RWPE1 (cell line): ENCODE measurements around the gene RXRA.
A peak's percentile ranks its signal among the peaks of the same experiment; 100 is the strongest.

Source experiments
- CTCF ChIA-PET: fragments of 350-600 bp; sonication (Branson Sonifier 250); formaldehyde crosslinking; extraction: SDS; loops from one replicate; lab custom pipeline; 2021; lab: Yijun Ruan, JAX
- POLR2A ChIA-PET: fragments of 400-600 bp; formaldehyde crosslinking; extraction: SDS; loops from one replicate; lab custom pipeline; 2020; ENCODE audit warnings: antibody characterized with exemption; ENCODE audit not compliant: low non-redundant PET; lab: Yijun Ruan, JAX
- DNase-seq: peaks from one replicate; pipeline ENCODE4 v3.0.0; 2012; ENCODE audit warnings: low spot score
- H3K27ac ChIP-seq: fragments of 450-650 bp; 2 replicates; pipeline ENCODE4 v1.5.1; 2017
- TF ChIP-seq, protein P1 (sequence below): fragments of 450-650 bp; conservative IDR thresholded peaks from 2 replicates; pipeline ENCODE4 v1.5.1; 2017; ENCODE audit warnings: low read depth, mild to moderate bottlenecking

The RXRA gene

DNA sequence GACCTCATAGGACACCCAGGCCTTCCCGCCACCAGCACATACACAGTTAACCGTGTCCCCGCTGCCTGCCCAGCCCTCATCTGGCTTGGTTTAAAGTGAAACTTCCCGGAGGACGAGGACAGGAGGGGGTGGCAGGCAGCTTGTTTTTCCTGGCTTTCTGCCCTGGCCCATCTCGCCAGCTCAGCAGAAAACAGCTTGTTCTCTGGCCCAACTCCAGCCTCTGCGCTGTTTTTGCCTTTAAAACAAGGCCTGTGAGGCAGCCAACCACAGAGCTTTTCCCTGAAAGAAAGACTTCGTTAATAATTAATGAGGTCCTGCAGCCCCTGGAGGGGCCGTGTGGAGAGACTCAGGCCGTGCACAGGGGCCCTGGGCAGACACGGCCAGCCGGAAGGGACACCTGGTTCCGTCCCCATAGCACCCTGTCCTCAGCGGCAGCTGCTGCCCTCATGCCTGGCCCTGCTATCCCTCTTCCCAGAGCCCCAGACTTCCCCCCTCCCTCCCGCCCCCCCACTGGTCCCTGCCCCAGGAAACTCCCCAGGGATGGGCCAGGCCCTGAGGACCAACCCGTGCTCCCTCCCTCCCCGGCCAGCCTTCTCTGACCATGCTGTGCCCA, 108.7 kb downstream of the RXRA start:
- peak overlapping the region; percentile 100 for H3K27ac ChIP-seq
- TF ChIP-seq, protein P1, sequence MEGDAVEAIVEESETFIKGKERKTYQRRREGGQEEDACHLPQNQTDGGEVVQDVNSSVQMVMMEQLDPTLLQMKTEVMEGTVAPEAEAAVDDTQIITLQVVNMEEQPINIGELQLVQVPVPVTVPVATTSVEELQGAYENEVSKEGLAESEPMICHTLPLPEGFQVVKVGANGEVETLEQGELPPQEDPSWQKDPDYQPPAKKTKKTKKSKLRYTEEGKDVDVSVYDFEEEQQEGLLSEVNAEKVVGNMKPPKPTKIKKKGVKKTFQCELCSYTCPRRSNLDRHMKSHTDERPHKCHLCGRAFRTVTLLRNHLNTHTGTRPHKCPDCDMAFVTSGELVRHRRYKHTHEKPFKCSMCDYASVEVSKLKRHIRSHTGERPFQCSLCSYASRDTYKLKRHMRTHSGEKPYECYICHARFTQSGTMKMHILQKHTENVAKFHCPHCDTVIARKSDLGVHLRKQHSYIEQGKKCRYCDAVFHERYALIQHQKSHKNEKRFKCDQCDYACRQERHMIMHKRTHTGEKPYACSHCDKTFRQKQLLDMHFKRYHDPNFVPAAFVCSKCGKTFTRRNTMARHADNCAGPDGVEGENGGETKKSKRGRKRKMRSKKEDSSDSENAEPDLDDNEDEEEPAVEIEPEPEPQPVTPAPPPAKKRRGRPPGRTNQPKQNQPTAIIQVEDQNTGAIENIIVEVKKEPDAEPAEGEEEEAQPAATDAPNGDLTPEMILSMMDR, result no peak
- CTCF ChIA-PET, result interaction anchor here (1.2 to 2.7 kb wide), 2 partner anchors 8 to 264 kb away, joined by 9 to 10 read pairs; no protein-coding TSS in a partner anchor
- DNase-seq, result peak; percentile 90
- POLR2A ChIA-PET, result interaction anchor here (0.6 kb wide), 1 partner anchor 270 kb away, joined by 3 read pairs; no protein-coding TSS in a partner anchor

DNA sequence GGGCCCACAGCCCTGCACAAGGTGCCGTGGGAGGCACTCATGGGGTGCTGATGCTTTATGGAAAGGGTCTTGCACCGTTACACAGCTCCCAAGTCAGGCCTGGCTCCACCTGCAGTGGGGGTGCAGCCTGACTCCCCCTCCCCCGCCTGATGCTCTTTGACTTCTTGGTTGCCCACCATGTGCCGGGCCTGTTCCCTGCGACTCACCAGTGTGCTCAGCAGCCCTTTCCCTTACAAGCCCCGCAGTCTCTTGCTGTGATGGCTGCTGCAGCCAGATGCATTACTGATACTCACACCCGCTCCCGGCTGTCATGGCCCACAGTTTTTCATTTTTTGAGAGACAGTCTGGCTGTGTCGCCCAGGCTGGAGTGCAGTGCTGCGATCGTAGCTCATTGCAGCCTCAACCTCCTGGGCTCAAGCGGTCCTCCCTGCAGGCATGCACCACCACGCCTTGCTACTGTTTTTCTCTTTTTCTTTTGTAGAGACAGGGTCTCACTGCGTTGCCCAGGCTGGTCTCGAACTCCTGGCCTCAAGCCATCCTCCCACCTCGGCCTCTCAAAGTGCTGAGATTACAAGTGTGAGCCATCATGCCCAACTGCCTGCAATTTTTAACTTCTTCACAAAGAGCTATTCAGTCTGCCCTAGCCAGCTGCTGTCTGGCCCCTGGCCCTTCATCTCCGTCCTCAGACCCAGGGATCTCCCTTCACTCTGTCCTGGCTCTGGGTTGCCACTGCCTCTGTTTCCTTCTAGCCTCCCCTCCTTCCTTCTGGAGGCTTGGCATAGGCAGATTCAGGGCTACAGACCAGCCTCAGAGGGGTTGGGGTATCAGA, 109.5 kb downstream of the RXRA start:
- peak overlapping the region; percentile 100 for H3K27ac ChIP-seq

GRCh38 chr9:134436379-134436762, 110.1 kb downstream of the RXRA start:
- no peak for DNase-seq
- peak overlapping the region; percentile 100 for H3K27ac ChIP-seq
- ChIA-PET CTCF (interaction anchor here (0.6 to 2.7 kb wide), 4 partner anchors 16 to 1932 kb away, joined by 3 to 10 read pairs (median 3); no protein-coding TSS in a partner anchor), POLR2A (no interaction called here)
- TF ChIP-seq, protein P1, result no peak

More for the DNA sequence above, 109.5 kb downstream of the RXRA start:
- ChIA-PET CTCF (interaction anchor here (0.6 to 2.7 kb wide), 6 partner anchors 8 to 1932 kb away, joined by 3 to 10 read pairs (median 3); no protein-coding TSS in a partner anchor), POLR2A (interaction anchor here (0.6 kb wide), 1 partner anchor 271 kb away, joined by 3 read pairs; no protein-coding TSS in a partner anchor)
- TF ChIP-seq, protein P1, result no peak
- DNase-seq, result no peak

GRCh38 chr9:134436911-134437310, 110.7 kb downstream of the RXRA start:
- CTCF ChIA-PET, result interaction anchor here (0.6 to 2.7 kb wide), 4 partner anchors 16 to 1931 kb away, joined by 3 to 10 read pairs (median 3); no protein-coding TSS in a partner anchor
- no peak for DNase-seq
- TF ChIP-seq, protein P1, result no peak
- peak overlapping the region; percentile 100 for H3K27ac ChIP-seq
- POLR2A ChIA-PET, result no interaction called here

DNA sequence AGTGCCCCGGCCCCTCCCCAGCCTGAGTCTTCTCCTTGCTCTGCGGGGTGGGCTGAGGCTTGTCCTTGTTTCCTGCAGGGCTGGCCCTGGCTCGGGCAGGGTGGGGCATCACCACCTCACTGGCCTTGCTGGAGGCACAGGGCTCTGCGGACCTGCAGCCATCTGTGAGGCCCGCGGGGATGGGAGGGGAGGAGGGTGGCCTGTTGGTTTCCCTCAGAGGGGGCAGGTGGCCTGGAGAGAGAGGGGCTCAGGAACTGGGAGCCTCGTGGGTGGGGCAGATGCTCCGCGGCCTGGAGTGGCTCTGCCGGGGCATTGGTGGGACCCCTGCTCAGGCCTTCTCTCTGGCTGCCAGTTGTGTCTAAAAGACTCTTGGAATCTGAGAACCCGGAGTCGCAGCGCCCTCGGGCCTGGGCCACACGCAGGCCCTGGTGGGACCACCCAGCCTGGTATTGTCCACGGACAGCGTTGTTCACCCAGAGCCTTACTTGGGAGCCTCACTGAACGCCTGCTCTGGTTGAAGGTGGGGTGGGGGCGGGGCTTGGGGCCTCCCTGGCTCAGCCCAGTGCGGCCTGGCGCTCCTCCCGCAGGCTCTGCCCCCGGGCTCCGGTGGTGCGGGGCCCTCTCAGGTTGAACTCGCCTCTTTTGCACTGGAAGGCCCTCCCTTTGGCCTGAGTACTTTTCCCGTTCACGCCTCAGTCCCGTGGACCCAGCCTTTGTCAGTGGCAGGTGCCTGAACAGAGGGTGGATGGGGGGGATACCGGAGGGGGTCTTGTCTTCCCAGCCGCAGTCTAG, 111.3 kb downstream of the RXRA start:
- POLR2A ChIA-PET, result interaction anchor here (0.5 kb wide), 1 partner anchor 270 kb away, joined by 3 read pairs; no protein-coding TSS in a partner anchor
- peak overlapping the region; percentile 100 for H3K27ac ChIP-seq
- DNase-seq, result no peak
- TF ChIP-seq, protein P1, result no peak
- CTCF ChIA-PET, result interaction anchor here (0.6 to 2.7 kb wide), 4 partner anchors 8 to 449 kb away, joined by 3 to 10 read pairs (median 5); no protein-coding TSS in a partner anchor
